Gastroesophageal sphincter (tissue), 4 donors: ENCODE data around the gene GPR142. TPM values are rescaled to one million over a fixed set of nuclear protein-coding genes. Genes with fewer than 3 reads are reported as not detected.

Experiments
- ATAC-seq: fragments of 150-250 bp; one replicate; pipeline ENCODE4 v1.9.1; 2016; ENCODE audit warnings: mild to moderate bottlenecking, moderate library complexity
- H3K27ac ChIP-seq, 4 donors: fragments of 200-600 bp; sonication (generic) in 3 of 4; 1 replicate in 3 of 4; 2 replicates in 1 of 4; pipeline ENCODE4 v1.5.1; 2016 to 2019
- H3K27me3 ChIP-seq: fragments of 200-600 bp; sonication (generic); one replicate; pipeline ENCODE4 v1.5.1; 2019
- H3K36me3 ChIP-seq, 2 donors: fragments of 200-600 bp; sonication (generic); one replicate each; pipeline ENCODE4 v1.5.1; 2019; ENCODE audit warnings: control low read depth in 1 of 2
- H3K4me1 ChIP-seq, 3 donors: fragments of 200-600 bp; sonication (generic); 1 replicate in 2 of 3; 2 replicates in 1 of 3; pipeline ENCODE4 v1.5.1; 2016 to 2019; ENCODE audit warnings: control low read depth in 2 of 3
- H3K4me3 ChIP-seq, 2 donors: fragments of 200-600 bp; sonication (generic); one replicate each; pipeline ENCODE4 v1.5.1; 2019; ENCODE audit warnings: mild to moderate bottlenecking in 1 of 2, moderate library complexity in 1 of 2
- H3K9me3 ChIP-seq, 3 donors: fragments of 200-600 bp; sonication (generic); one replicate each; pipeline ENCODE4 v1.5.1; 2017 to 2019; ENCODE audit warnings: control low read depth in 2 of 3
- CTCF ChIP-seq, 4 experiments: fragments of 200-600 bp in 2 of 4; fragments of 450-650 bp in 2 of 4; sonication (generic) in 1 of 4; IDR thresholded peaks; one replicate each; pipeline ENCODE4 v1.5.1; 2017 to 2019; ENCODE audit warnings: antibody characterized with exemption in 4 of 4, mild to moderate bottlenecking in 2 of 4, moderate library complexity in 2 of 4
- EP300 ChIP-seq: sonication (generic); formaldehyde crosslinking; IDR thresholded peaks from one replicate; pipeline ENCODE4 v1.6.1; 2017; ENCODE audit warnings: antibody characterized with exemption, mild to moderate bottlenecking
- POLR2A ChIP-seq, 2 donors: fragments of 450-650 bp; IDR thresholded peaks; one replicate each; pipeline ENCODE4 v1.6.1; 2017; ENCODE audit warnings: antibody characterized with exemption in 2 of 2, mild to moderate bottlenecking in 2 of 2, moderate library complexity in 1 of 2
- POLR2AphosphoS5 ChIP-seq: sonication (generic); formaldehyde crosslinking; IDR thresholded peaks from one replicate; pipeline ENCODE4 v1.6.1; 2017; ENCODE audit warnings: antibody characterized with exemption
- WGBS, 2 donors: methylation state at CpG; one replicate each; pipeline ENCODE4 v1.1.5; 2018; ENCODE audit warnings: low coverage in 1 of 2; 5-methylcytosine and 5-hydroxymethylcytosine counted together
- total RNA-seq, 4 donors: library from RNA; depleted of rRNA; stranded (reverse); fragments of >200 nt; gene quantifications; one replicate each; pipeline ENCODE4 v1.1.0, GENCODE V29; 2016

GPR142 gene
- total RNA-seq, 4 donors from 2014 or later, result 1.1 TPM; not detected in 3

GRCh38 chr17:74393346-74393942, 26.1 kb downstream of the GPR142 start:
- 41% methylated on average over 6 of the region's 6 CpGs; no CpG with 5 or more reads in 1 of the 2 donors for WGBS, 2 donors
- ATAC-seq, result no peak

GRCh38 chr17:74394275-74394950, 27.1 kb downstream of the GPR142 start:
- ATAC-seq, result no peak
- no peaks in the 10 kb centered on the region for H3K36me3 ChIP-seq
- no peaks in the 10 kb centered on the region for H3K27me3 ChIP-seq
- no peak overlapping the region for H3K27ac ChIP-seq
- H3K4me1 ChIP-seq, result no peaks in the 10 kb centered on the region
- WGBS, 2 donors, result 70 to 86% methylated on average over 2 to 5 of the region's 12 CpGs
- TF ChIP-seq POLR2A (IDR thresholded peaks at IDR 0.05), result no peak
- no peak for TF ChIP-seq POLR2AphosphoS5
- TF ChIP-seq EP300, result no peak
- no peak for TF ChIP-seq CTCF (IDR thresholded peaks at IDR 0.05)
- H3K4me3 ChIP-seq, result no peak overlapping the region
- no peaks in the 10 kb centered on the region for H3K9me3 ChIP-seq

More at GRCh38 chr17:74393346-74393942, 26.1 kb downstream of the GPR142 start:
- Histone ChIP-seq H3K27me3 (no peaks in the 10 kb centered on the region), H3K36me3 (no peaks in the 10 kb centered on the region), H3K4me1 (no peaks in the 10 kb centered on the region), H3K4me3 (no peak overlapping the region), H3K9me3 (no peaks in the 10 kb centered on the region), H3K27ac (no peak overlapping the region)
- TF ChIP-seq EP300 (no peak), POLR2A (IDR thresholded peaks at IDR 0.05) (no peak), CTCF (IDR thresholded peaks at IDR 0.05) (no peak), POLR2AphosphoS5 (no peak)

GRCh38 chr17:74394977-74395376, 27.7 kb downstream of the GPR142 start:
- Histone ChIP-seq H3K27ac (no peak overlapping the region), H3K9me3 (no peaks in the 10 kb centered on the region), H3K4me1 (no peaks in the 10 kb centered on the region), H3K4me3 (no peak overlapping the region), H3K36me3 (no peaks in the 10 kb centered on the region), H3K27me3 (no peaks in the 10 kb centered on the region)
- ATAC-seq, result no peak
- TF ChIP-seq EP300 (no peak), POLR2AphosphoS5 (no peak), CTCF (IDR thresholded peaks at IDR 0.05) (no peak), POLR2A (IDR thresholded peaks at IDR 0.05) (no peak)
- no CpG with 5 or more reads among the region's 7 CpGs for WGBS, 2 donors

- 91 to 100% methylated on average over 2 to 4 of the region's 4 CpGs for WGBS, 2 donors
- Histone ChIP-seq H3K27ac (no peak overlapping the region), H3K4me1 (no peaks in the 10 kb centered on the region), H3K36me3 (no peaks in the 10 kb centered on the region), H3K27me3 (no peaks in the 10 kb centered on the region), H3K9me3 (no peaks in the 10 kb centered on the region), H3K4me3 (no peak overlapping the region)
- no peak for ATAC-seq
- TF ChIP-seq POLR2AphosphoS5 (no peak), POLR2A (IDR thresholded peaks at IDR 0.05) (no peak), EP300 (no peak), CTCF (IDR thresholded peaks at IDR 0.05) (no peak)
Measured at GRCh38 chr17:74396567-74396966, 29.3 kb downstream of the GPR142 start.

GRCh38 chr17:74402048-74402447, 34.7 kb downstream of the GPR142 start:
- WGBS, 2 donors, result no CpG with 5 or more reads among the region's 7 CpGs
- Histone ChIP-seq H3K9me3 (no peaks in the 10 kb centered on the region), H3K4me3 (no peak overlapping the region), H3K4me1 (no peaks in the 10 kb centered on the region), H3K27ac (no peak overlapping the region), H3K27me3 (peaks cover 23% of the 10 kb centered on the region), H3K36me3 (no peaks in the 10 kb centered on the region)
- no peak for ATAC-seq
- TF ChIP-seq POLR2AphosphoS5, result no peak
- TF ChIP-seq POLR2A (IDR thresholded peaks at IDR 0.05), result no peak
- TF ChIP-seq EP300, result no peak
- no peak for TF ChIP-seq CTCF (IDR thresholded peaks at IDR 0.05)
